Mucosa of stomach (tissue), 1 donor: Measurements from ENCODE around the gene COBL.

Source experiments
- H3K27me3 ChIP-seq: one replicate; pipeline ENCODE4 v1.7.0; 2013; ENCODE audit warnings: mild to moderate bottlenecking, low read length; ENCODE audit not compliant: control insufficient read depth, insufficient read depth
- H3K36me3 ChIP-seq: one replicate; pipeline ENCODE4 v1.7.0; 2013; ENCODE audit warnings: low read length; ENCODE audit not compliant: control insufficient read depth, insufficient read depth
- H3K4me1 ChIP-seq: one replicate; pipeline ENCODE4 v1.7.0; 2013; ENCODE audit warnings: mild to moderate bottlenecking, low read length; ENCODE audit not compliant: control insufficient read depth, insufficient read depth
- H3K4me3 ChIP-seq: one replicate; pipeline ENCODE4 v1.7.0; 2013; ENCODE audit warnings: low read length
- H3K9ac ChIP-seq: one replicate; pipeline ENCODE4 v1.7.0; 2013; ENCODE audit warnings: mild to moderate bottlenecking, low read length, moderate library complexity
- H3K9me3 ChIP-seq: one replicate; pipeline ENCODE4 v1.7.0; 2013; ENCODE audit warnings: mild to moderate bottlenecking, low read length, moderate library complexity; ENCODE audit not compliant: control insufficient read depth
- donor health status: Pancreatic carcinoma.

Gene COBL

DNA sequence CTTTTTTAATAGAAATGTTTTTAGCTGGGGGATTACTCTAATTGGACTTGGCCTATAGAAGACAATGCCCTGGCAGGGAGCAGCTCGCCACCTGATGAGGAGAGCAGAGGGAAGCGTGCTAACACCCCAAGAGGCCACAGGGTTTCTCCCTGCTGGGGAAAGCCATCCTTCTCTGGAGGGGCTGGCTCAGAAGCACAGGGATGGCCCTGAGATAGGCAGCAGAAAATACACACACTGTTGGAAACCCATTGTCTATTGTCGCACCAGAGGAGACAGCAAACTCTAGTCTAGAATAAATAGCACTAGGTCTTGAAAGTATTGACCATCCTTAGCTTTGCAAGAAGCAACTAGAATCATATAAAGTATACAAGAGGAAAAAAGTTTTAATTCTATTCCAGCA lies 5.4 kb downstream of the COBL start:
- H3K9ac ChIP-seq, result no peak overlapping the region
- no peaks in the 10 kb centered on the region for H3K9me3 ChIP-seq
- H3K4me1 ChIP-seq, result peaks cover 17% of the 10 kb centered on the region
- no peaks in the 10 kb centered on the region for H3K36me3 ChIP-seq
- no peaks in the 10 kb centered on the region for H3K27me3 ChIP-seq
- H3K4me3 ChIP-seq, result no peak overlapping the region

DNA sequence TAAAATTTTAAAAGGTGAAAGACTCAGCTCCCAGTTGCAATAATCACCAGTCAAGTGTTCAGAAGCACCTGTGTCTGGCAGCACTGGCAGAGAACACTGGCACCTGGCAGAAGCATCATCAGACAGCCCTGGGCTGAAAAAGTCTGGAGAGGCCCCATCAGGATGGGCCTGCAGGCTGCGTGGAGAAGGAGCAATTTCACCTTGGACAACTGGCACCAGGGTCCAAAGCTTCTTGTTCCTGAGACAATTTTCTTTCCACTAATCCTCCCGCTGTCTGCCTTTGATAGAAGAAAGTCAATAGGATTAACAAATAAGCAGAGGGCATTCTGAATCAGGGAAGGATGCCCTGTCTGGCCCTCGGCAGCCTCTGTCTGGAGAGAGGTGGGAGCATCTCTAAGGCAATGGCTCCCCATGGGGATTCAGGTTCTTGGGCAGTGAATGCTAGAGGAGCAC lies 6.5 kb downstream of the COBL start:
- Histone ChIP-seq H3K9me3 (no peaks in the 10 kb centered on the region), H3K36me3 (no peaks in the 10 kb centered on the region), H3K4me3 (no peak overlapping the region), H3K4me1 (peaks cover 17% of the 10 kb centered on the region), H3K27me3 (no peaks in the 10 kb centered on the region), H3K9ac (no peak overlapping the region)

- H3K36me3 ChIP-seq, result no peaks in the 10 kb centered on the region
- H3K4me3 ChIP-seq, result no peak overlapping the region
- H3K9ac ChIP-seq, result no peak overlapping the region
- no peaks in the 10 kb centered on the region for H3K9me3 ChIP-seq
- peaks cover 17% of the 10 kb centered on the region for H3K4me1 ChIP-seq
- no peaks in the 10 kb centered on the region for H3K27me3 ChIP-seq
Measured at GRCh38 chr7:51309361-51310130, 7.1 kb downstream of the COBL start.

- no peak overlapping the region for H3K4me3 ChIP-seq
- H3K9ac ChIP-seq, result no peak overlapping the region
- no peaks in the 10 kb centered on the region for H3K27me3 ChIP-seq
- no peaks in the 10 kb centered on the region for H3K9me3 ChIP-seq
- no peaks in the 10 kb centered on the region for H3K36me3 ChIP-seq
- H3K4me1 ChIP-seq, result peaks cover 11% of the 10 kb centered on the region
Measured at GRCh38 chr7:51308696-51309095, 7.9 kb downstream of the COBL start.

DNA sequence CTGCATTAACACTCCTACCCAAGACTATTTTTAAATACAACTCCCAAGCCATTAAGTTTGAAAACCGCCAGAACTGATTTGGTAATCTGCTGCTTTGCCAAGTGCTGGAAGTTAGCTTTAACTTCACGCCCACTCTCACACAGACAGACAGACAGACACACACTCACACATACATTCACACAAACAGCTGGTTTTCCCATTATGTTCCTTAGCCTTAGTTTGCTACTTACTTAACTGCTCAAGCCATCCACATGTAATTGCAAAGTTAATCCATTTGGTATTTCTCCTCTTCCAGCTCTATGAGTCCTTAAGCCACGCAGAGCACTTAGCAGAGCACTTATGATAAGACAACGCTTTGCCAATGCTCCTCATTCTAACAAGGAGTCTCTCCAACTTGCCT lies 8.3 kb downstream of the COBL start:
- H3K4me3 ChIP-seq, result no peak overlapping the region
- no peaks in the 10 kb centered on the region for H3K36me3 ChIP-seq
- H3K27me3 ChIP-seq, result no peaks in the 10 kb centered on the region
- H3K9me3 ChIP-seq, result no peaks in the 10 kb centered on the region
- no peak overlapping the region for H3K9ac ChIP-seq
- peaks cover 13% of the 10 kb centered on the region for H3K4me1 ChIP-seq

DNA sequence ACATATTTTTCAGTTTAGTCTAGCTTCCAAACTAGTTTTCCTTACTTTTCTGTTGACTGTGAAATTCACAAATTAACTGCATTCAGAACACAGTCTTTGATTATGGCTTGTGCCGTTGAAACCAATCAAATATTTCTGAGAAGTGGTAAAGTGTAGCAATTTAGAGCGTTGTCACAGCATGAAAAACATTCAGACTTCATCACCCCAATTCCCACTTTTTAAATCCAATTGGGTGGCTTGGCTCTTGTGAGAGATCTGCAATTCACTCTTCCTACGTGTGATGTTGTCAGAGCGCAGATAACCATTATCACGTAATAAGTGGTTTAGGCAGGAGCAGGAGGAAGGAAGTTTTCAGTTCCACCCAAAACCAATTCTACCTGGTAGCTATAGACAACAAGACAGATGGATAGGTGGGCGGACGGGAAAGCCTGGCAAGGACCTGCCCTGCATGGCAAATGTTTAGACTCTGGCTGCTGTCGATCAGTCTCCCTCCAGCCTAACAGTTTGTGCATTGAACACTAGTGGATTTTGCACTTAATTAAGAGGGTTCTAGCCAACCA lies 8.9 kb downstream of the COBL start:
- H3K9ac ChIP-seq, result no peak overlapping the region
- H3K4me3 ChIP-seq, result no peak overlapping the region
- no peaks in the 10 kb centered on the region for H3K27me3 ChIP-seq
- peaks cover 19% of the 10 kb centered on the region for H3K4me1 ChIP-seq
- H3K36me3 ChIP-seq, result no peaks in the 10 kb centered on the region
- H3K9me3 ChIP-seq, result no peaks in the 10 kb centered on the region

GRCh38 chr7:51306761-51307160 lies 9.8 kb downstream of the COBL start:
- Histone ChIP-seq H3K9ac (no peak overlapping the region), H3K9me3 (no peaks in the 10 kb centered on the region), H3K36me3 (no peaks in the 10 kb centered on the region), H3K4me3 (no peak overlapping the region), H3K27me3 (no peaks in the 10 kb centered on the region), H3K4me1 (peaks cover 20% of the 10 kb centered on the region)

GRCh38 chr7:51304729-51305128 lies 11.9 kb downstream of the COBL start:
- no peaks in the 10 kb centered on the region for H3K36me3 ChIP-seq
- no peak overlapping the region for H3K9ac ChIP-seq
- H3K4me3 ChIP-seq, result no peak overlapping the region
- no peaks in the 10 kb centered on the region for H3K27me3 ChIP-seq
- H3K9me3 ChIP-seq, result no peaks in the 10 kb centered on the region
- H3K4me1 ChIP-seq, result peaks cover 20% of the 10 kb centered on the region

DNA sequence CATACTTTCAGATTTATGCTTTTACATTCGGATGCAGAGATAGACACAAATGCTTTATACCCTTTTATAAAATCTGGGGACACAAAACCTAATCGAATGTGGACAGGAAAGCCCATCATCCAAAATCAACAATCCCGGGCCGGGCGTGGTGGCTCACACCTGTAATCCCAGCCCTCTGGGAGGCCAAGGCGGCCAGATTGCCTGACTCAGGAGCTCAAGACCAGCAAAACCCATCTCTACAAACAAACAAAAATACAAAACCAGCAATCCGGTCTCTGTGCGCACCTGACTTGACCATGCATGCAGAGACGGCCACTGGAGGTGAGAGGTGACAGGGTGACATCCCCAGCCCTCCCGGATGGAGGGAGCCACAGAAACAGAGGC lies 13.5 kb downstream of the COBL start:
- H3K4me3 ChIP-seq, result no peak overlapping the region
- no peaks in the 10 kb centered on the region for H3K27me3 ChIP-seq
- H3K36me3 ChIP-seq, result no peaks in the 10 kb centered on the region
- H3K4me1 ChIP-seq, result peaks cover 13% of the 10 kb centered on the region
- no peaks in the 10 kb centered on the region for H3K9me3 ChIP-seq
- no peak overlapping the region for H3K9ac ChIP-seq

- H3K9me3 ChIP-seq, result no peaks in the 10 kb centered on the region
- peaks cover 10% of the 10 kb centered on the region for H3K4me1 ChIP-seq
- H3K27me3 ChIP-seq, result no peaks in the 10 kb centered on the region
- H3K4me3 ChIP-seq, result no peak overlapping the region
- no peaks in the 10 kb centered on the region for H3K36me3 ChIP-seq
- no peak overlapping the region for H3K9ac ChIP-seq
Measured at GRCh38 chr7:51301806-51302205, 14.8 kb downstream of the COBL start.

- Histone ChIP-seq H3K36me3 (no peaks in the 10 kb centered on the region), H3K27me3 (no peaks in the 10 kb centered on the region), H3K9me3 (no peaks in the 10 kb centered on the region), H3K4me1 (peaks cover 10% of the 10 kb centered on the region), H3K4me3 (no peak overlapping the region), H3K9ac (no peak overlapping the region)
Measured at GRCh38 chr7:51300762-51301674, 15.6 kb downstream of the COBL start.
